DND-41 (cell line): Measurements from ENCODE around the gene SPRY4.
"Not testable (repeated sequence)": the region's sequence is repeated elsewhere in the genome, so short reads cannot be mapped to it uniquely, and the experiment has no call there.

Source experiments
- ATAC-seq: fragments of 200-7000 bp; cut with Tn5 transposase; 3 replicates; pipeline ENCODE4 v1.9.1; 2021; ENCODE audit warnings: low read depth; ENCODE audit not compliant: insufficient read depth
- DNase-seq: peaks from one replicate; pipeline ENCODE4 v3.0.0-alpha.2; 2020
- H2AFZ ChIP-seq: 2 replicates; pipeline ENCODE4 v1.6.0; 2012; ENCODE audit warnings: low read depth, low read length
- H3K27ac ChIP-seq: 2 replicates; pipeline ENCODE4 v1.5.1; 2012; ENCODE audit warnings: low read length, inconsistent platforms
- H3K27me3 ChIP-seq: fragments of 200-600 bp; sonication (generic); 2 replicates; pipeline ENCODE4 v1.6.0; 2012; ENCODE audit warnings: low read length, mild to moderate bottlenecking, inconsistent platforms; ENCODE audit not compliant: insufficient read depth, poor library complexity
- H3K36me3 ChIP-seq: 2 replicates; pipeline ENCODE4 v1.5.1; 2012; ENCODE audit warnings: low read length, inconsistent platforms; ENCODE audit not compliant: insufficient read depth
- H3K4me1 ChIP-seq: 2 replicates; pipeline ENCODE4 v1.5.1; 2012; ENCODE audit warnings: mild to moderate bottlenecking, low read length; ENCODE audit not compliant: insufficient read depth
- H3K4me2 ChIP-seq: 2 replicates; pipeline ENCODE4 v1.6.0; 2012; ENCODE audit warnings: mild to moderate bottlenecking, moderate library complexity, low read length, inconsistent platforms; ENCODE audit not compliant: insufficient read depth
- H3K4me3 ChIP-seq, 2 experiments: fragments of 200-600 bp in 1 of 2; shearing (Covaris generic) in 1 of 2; 2 replicates each; pipeline ENCODE4 v1.5.1; 2012 to 2016; ENCODE audit warnings: inconsistent platforms in 2 of 2, low read length in 2 of 2, mild to moderate bottlenecking in 2 of 2, low read depth in 1 of 2, moderate library complexity in 1 of 2
- H3K79me2 ChIP-seq: 2 replicates; pipeline ENCODE4 v1.6.0; 2012; ENCODE audit warnings: low read length, inconsistent platforms; ENCODE audit not compliant: insufficient read depth
- H3K9ac ChIP-seq: 2 replicates; pipeline ENCODE4 v1.6.0; 2012; ENCODE audit warnings: low read depth, mild to moderate bottlenecking, inconsistent platforms, low read length, moderate library complexity
- H3K9me3 ChIP-seq: 2 replicates; pipeline ENCODE4 v1.5.1; 2012; ENCODE audit warnings: low read length, moderate library complexity, mild to moderate bottlenecking, inconsistent platforms; ENCODE audit not compliant: insufficient read depth, severe bottlenecking
- H4K20me1 ChIP-seq: 2 replicates; pipeline ENCODE4 v1.6.0; 2012; ENCODE audit warnings: low read length; ENCODE audit not compliant: insufficient read depth
- EZH2 ChIP-seq: IDR thresholded peaks from 3 replicates; pipeline ENCODE4 v1.6.1; 2012; ENCODE audit warnings: borderline replicate concordance, low read depth, mild to moderate bottlenecking, moderate library complexity, low read length, inconsistent platforms; ENCODE audit not compliant: severe bottlenecking
- TF ChIP-seq, protein P1 (sequence below): IDR thresholded peaks from 2 replicates; pipeline ENCODE4 v1.5.1; 2012; ENCODE audit warnings: borderline replicate concordance, low read length, moderate library complexity, mild to moderate bottlenecking; ENCODE audit not compliant: poor library complexity, severe bottlenecking; ENCODE audit errors: extremely low read depth

The SPRY4 gene

DNA sequence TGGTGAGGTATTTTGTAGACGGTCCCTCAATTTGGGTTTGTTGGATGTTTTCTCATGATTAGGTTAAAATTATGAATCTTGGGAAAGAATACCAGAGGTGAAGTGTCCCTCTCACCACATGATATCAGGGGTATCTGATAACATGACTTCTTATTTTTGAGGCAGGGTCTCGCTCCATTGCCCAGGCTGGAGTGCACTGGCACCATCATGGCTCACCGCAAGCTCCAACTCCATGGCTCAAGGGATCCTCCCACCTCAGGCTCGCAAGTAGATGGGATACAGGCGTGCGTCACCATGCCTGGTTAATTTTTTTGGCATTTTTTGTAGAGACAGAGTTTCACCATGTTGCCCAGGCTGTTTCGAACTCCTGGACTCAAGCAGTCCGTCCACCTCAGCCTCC is 24.1 kb downstream of the SPRY4 start:
- Histone ChIP-seq H3K4me1 (no peaks in the 10 kb centered on the region), H2AFZ (no peak overlapping the region), H4K20me1 (no peaks in the 10 kb centered on the region), H3K9ac (no peak overlapping the region), H3K4me2 (no peak overlapping the region), H3K79me2 (no peaks in the 10 kb centered on the region), H3K9me3 (no peaks in the 10 kb centered on the region), H3K27me3 (no peaks in the 10 kb centered on the region), H3K36me3 (no peaks in the 10 kb centered on the region), H3K27ac (no peak overlapping the region), H3K4me3 (no peak overlapping the region)
- ATAC-seq (no peak), DNase-seq (no peak)
- TF ChIP-seq EZH2 = no peak
- TF ChIP-seq, protein P1, sequence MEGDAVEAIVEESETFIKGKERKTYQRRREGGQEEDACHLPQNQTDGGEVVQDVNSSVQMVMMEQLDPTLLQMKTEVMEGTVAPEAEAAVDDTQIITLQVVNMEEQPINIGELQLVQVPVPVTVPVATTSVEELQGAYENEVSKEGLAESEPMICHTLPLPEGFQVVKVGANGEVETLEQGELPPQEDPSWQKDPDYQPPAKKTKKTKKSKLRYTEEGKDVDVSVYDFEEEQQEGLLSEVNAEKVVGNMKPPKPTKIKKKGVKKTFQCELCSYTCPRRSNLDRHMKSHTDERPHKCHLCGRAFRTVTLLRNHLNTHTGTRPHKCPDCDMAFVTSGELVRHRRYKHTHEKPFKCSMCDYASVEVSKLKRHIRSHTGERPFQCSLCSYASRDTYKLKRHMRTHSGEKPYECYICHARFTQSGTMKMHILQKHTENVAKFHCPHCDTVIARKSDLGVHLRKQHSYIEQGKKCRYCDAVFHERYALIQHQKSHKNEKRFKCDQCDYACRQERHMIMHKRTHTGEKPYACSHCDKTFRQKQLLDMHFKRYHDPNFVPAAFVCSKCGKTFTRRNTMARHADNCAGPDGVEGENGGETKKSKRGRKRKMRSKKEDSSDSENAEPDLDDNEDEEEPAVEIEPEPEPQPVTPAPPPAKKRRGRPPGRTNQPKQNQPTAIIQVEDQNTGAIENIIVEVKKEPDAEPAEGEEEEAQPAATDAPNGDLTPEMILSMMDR = no peak

DNA sequence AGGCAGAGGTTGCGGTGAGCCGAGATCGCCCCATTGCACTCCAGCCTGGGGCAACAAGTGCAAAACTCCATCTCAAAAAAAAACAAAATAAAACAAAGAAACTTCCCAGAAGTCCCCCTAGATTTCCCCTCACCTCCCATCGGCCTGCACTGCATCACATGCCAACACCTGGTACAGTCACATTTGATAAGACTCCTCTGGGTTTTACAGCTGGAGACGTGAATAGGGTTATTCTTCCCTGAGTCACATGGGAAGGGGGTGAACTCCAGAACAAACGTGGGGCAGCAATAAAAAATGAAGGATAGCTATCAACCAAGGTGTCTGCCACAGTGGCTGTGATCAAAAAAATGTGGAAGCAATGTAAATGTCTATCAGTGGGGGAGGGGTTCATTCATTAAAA is 26.0 kb downstream of the SPRY4 start:
- Histone ChIP-seq H3K27me3 (no peaks in the 10 kb centered on the region), H3K9me3 (no peaks in the 10 kb centered on the region), H3K4me1 (no peaks in the 10 kb centered on the region), H3K9ac (no peak overlapping the region), H3K79me2 (no peaks in the 10 kb centered on the region), H3K27ac (no peak overlapping the region), H3K4me3 (no peak overlapping the region), H4K20me1 (no peaks in the 10 kb centered on the region), H3K4me2 (no peak overlapping the region), H3K36me3 (no peaks in the 10 kb centered on the region), H2AFZ (no peak overlapping the region)
- DNase-seq (no peak), ATAC-seq (no peak)
- no peak for TF ChIP-seq EZH2
- TF ChIP-seq, protein P1 = no peak

DNA sequence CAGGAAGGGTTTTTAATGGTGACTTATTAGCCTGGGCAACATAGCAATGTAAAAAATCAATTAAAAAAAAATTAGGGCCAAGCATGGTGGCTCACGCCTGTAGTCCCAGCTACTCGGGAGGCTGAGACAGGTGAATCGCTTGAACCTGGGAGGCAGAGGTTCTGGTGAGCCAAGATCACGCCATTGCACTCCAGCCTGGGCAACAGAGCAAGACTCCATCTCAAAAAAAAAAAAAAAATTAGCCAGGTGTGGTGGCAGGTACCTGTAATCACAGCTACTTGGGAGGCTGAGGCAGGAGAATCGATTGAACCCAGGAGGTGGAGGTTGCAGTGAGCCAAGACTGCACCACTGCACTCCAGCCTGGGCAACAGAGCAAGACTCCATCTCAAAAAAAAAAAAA is 27.0 kb downstream of the SPRY4 start:
- H3K4me2 ChIP-seq, H3K27me3 ChIP-seq, H3K79me2 ChIP-seq, H3K4me3 ChIP-seq, ATAC-seq, H3K4me1 ChIP-seq, H3K27ac ChIP-seq, H2AFZ ChIP-seq, H3K9me3 ChIP-seq, H3K36me3 ChIP-seq, H4K20me1 ChIP-seq, H3K9ac ChIP-seq, DNase-seq: not testable (repeated sequence)

DNA sequence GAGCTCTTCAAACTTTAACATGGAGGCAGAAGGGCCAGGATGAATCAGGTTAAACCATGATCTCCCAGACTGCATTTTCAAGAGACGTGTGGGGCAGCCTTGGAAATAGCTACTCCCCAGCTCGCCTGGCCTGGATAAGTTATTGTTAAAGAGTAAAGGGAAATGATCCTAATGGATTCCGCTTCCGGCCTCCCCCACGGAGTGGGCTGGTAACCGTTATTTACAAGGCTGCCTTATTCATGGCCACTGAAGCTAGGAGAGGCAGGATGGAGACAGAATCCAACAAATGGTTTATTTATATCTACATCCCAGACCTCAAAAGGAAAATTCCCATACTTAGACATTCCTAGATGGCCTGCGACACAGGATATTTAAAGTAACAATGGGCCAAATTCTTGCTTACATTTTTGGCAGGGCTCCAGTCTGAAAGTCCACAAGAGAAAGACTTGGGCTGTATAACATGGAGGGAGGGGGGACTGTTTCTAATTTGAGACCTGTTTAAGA is 27.9 kb downstream of the SPRY4 start:
- Histone ChIP-seq H4K20me1 (no peaks in the 10 kb centered on the region), H3K27ac (no peak overlapping the region), H3K79me2 (no peaks in the 10 kb centered on the region), H2AFZ (no peak overlapping the region), H3K27me3 (no peaks in the 10 kb centered on the region), H3K36me3 (no peaks in the 10 kb centered on the region), H3K9me3 (no peaks in the 10 kb centered on the region), H3K4me2 (no peak overlapping the region), H3K4me3 (no peak overlapping the region), H3K9ac (no peak overlapping the region), H3K4me1 (no peaks in the 10 kb centered on the region)
- DNase-seq (no peak), ATAC-seq (no peak)
- no peak for TF ChIP-seq EZH2
- TF ChIP-seq, protein P1 = no peak
